Measurements from ENCODE around the gene DNAI1.

DNA sequence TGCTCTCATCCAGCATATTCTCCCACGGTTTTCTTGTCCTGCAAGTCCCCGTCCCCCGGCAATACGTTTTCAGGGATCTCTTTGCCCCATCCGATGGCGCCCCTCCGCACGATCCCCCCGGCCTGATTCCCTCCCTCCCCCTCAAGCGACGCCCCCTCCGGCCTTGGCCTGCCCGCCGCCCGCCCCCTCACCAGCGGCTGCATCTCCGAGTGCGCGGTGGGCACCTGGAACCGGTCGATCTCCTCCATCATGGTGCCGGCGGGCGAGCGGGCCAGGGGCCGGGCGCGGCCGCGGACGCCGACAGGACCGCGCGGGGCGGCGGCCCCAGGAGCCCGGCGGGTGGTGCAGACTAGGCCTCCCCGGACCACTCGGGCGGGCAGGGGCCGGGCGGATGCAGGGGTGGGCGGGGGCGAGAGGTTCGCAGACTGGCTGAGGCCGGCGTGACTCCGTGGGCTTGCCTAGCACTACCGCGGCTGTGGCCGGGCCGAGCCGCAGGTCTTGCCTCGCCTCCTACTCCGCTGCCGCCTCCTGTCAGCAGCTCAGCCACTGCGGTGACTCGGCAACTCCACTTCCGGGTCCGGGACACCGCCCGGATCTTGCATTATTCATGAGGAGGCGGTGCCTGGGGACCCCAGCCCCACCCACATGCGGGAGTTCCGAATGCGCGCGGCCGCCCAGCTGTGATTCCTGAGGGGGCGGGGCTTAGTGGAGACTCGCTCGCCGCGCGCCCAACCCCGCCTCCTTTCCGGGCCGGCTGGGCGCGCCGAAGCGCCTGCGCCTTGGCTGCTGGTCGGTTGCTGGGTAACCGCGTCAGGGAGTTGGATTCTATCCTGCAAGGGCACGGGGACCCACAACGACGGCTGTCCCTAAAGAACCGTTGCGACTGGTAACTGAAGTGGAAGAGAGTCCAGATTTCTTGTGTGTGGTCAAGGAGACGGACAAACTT, at the start of gene DNAI1, which contains the start of gene FAM219A:
- TF ChIP-seq ZNF565 (CRISPR knock-in tag; conservative IDR thresholded peaks at IDR 0.05; ENCODE audit: low read depth) = no peak
- TF ChIP-seq GLIS3 (CRISPR knock-in tag; IDR thresholded peaks at IDR 0.05) = no peak
- TF ChIP-seq PATZ1 (CRISPR knock-in tag; IDR thresholded peaks at IDR 0.05; ENCODE audit: borderline replicate concordance) = no peak
- no peak for TF ChIP-seq SNAI2 (CRISPR knock-in tag; IDR thresholded peaks at IDR 0.05)
- no peak for TF ChIP-seq ARNTL (CRISPR knock-in tag; IDR thresholded peaks at IDR 0.05; ENCODE audit: borderline replicate concordance, low read depth)
- TF ChIP-seq PPARA (CRISPR knock-in tag; IDR thresholded peaks at IDR 0.05; ENCODE audit: borderline replicate concordance) = no peak
- no peak for TF ChIP-seq ZFP3 (CRISPR knock-in tag; IDR thresholded peaks at IDR 0.05)
- no peak for TF ChIP-seq CSRNP3 (CRISPR knock-in tag; IDR thresholded peaks at IDR 0.05)
- no peak for TF ChIP-seq TOX (CRISPR knock-in tag; IDR thresholded peaks at IDR 0.05; ENCODE audit: borderline replicate concordance)
- TF ChIP-seq ISL1 (CRISPR knock-in tag; IDR thresholded peaks at IDR 0.05) = no peak
- TF ChIP-seq RARB (CRISPR knock-in tag; IDR thresholded peaks at IDR 0.05) = no peak
- no peak for TF ChIP-seq TCF4 (CRISPR knock-in tag; IDR thresholded peaks at IDR 0.05; ENCODE audit: borderline replicate concordance)
- TF ChIP-seq OSR1 (CRISPR knock-in tag; IDR thresholded peaks at IDR 0.05) = no peak

All from SK-N-SH treated with all-trans-retinoic acid at 6 μM for 48 hours (cell line).